ENCODE data around the gene ROBO1.

DNA sequence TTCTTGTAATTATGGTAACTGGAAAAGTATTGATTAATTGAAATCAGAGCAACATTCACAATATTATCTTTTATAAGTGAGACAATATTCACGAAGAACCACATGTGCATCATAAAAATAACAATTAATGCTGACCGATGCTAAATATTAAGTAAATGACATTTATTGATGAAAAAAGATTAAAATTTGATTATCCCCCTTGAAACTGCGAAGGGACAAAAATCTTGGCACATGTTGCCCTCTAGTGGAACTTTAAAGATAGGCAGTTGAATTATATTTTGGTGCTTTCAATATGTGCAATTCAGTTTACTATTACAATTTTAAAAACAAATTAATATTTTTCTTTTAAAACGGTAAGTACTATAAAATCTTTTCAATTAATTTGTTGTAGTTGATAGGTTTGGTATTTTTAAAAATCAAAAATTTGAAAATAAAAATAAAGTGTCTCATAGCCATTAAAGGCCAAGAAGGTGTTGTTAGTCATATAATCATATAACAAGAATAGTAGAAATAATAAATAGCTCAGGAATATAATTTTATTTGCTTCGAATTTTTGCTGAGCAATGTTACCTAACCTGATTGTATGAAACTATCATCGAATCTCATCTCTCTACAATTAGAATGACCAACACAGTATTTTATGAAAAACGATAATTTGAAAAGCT, 270.2 kb downstream of the ROBO1 start:
- TF ChIP-seq CTCF (conservative IDR thresholded peaks at IDR 0.05; ENCODE audit: low read depth, low read length) = peak; percentile 81
- TF ChIP-seq EZH2phosphoT487 (IDR thresholded peaks at IDR 0.05; ENCODE audit: borderline replicate concordance, low read length) = no peak
- TF ChIP-seq EZH2 (IDR thresholded peaks at IDR 0.05; ENCODE audit: low read length, unreplicated experiment) = no peak

All from PC-3 (cell line).